ENCODE measurements around the gene RHBDD3.

RHBDD3 gene

GRCh38 chr22:29216011-29216872 is 51.5 kb downstream of the RHBDD3 start:
- in situ Hi-C loops (cut with MboI; ENCODE audit: low sequenced_read_pairs, unreplicated experiment), result no loop called here
- DNase-seq (ENCODE audit: low spot score), result peak; percentile 38
- no peak for TF ChIP-seq CTCF (IDR thresholded peaks at IDR 0.05; ENCODE audit: borderline replicate concordance, control extremely low read depth, extremely low read depth, insufficient read depth, missing control alignments)

DNA sequence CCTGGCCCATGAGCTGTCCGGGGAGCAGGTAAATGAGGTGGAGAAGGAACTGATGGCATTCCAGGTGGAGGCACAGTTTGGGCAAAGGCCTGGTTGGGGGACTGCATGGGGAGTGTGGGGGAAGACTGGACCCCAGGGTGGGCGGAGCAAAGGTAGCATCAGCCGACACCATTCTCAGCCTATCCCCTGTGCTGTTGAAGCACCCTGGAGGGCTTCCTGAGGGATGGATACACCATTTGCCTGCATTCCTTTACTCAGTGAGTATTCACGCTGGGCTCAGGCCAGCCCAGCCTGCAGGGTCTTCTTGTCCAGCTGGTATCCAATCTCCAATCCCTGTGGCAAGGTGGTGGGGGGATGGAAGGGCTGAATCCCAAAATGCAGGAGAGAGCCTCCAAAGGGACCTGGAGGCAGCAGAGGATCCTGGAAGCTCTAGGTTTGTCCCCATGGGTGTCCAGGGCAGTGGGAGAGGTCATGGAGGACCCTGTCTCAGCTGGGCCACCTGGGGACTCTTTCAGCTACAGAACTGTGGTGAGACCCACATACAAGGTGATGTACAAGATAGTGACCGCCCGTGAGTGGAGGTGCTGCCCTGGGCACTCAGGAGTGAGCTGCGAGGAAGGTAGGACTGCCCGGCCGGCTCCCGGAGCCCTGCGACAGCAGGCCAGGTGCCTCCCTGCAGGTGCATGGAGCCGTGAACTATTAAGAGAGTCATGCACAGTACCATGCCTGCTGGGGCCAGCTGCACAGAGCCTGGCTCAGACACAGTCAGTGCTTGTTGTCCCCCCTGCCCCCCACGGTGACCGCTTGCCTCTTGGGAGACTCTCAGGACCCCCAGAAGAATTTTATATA is 52.5 kb downstream of the RHBDD3 start:
- in situ Hi-C loops (cut with MboI; ENCODE audit: low sequenced_read_pairs, unreplicated experiment), result no loop called here
- no peak for TF ChIP-seq CTCF (IDR thresholded peaks at IDR 0.05; ENCODE audit: borderline replicate concordance, control extremely low read depth, extremely low read depth, insufficient read depth, missing control alignments)
- DNase-seq (ENCODE audit: low spot score), result no peak

- in situ Hi-C loops (cut with MboI; ENCODE audit: low sequenced_read_pairs, unreplicated experiment), result no loop called here
- no peak for DNase-seq (ENCODE audit: low spot score)
- no peak for TF ChIP-seq CTCF (IDR thresholded peaks at IDR 0.05; ENCODE audit: borderline replicate concordance, control extremely low read depth, extremely low read depth, insufficient read depth, missing control alignments)
Observed at GRCh38 chr22:29214232-29214631, 53.5 kb downstream of the RHBDD3 start.

DNA sequence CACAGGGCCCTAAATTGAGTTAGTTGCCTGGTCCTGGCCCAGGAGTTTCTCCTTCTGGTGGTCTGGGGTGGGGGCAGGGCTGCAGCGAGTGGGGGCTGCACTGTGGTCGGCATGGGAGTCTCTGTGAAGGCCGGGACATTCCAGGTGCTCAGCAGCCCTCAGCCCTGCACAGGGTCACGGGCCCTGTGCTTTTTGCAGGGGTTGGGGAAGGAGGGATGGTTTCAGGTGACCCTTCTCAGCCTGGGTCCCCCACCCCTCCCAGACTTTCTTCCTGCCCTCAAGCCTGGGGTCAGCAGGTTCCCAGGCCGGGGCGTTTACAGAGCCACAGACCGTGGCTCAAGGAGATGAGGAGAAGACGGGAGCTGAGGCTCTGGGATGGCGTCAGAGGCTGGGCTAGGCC is 54.3 kb downstream of the RHBDD3 start:
- in situ Hi-C loops (cut with MboI; ENCODE audit: low sequenced_read_pairs, unreplicated experiment), result no loop called here
- TF ChIP-seq CTCF (IDR thresholded peaks at IDR 0.05; ENCODE audit: borderline replicate concordance, control extremely low read depth, extremely low read depth, insufficient read depth, missing control alignments), result no peak
- no peak for DNase-seq (ENCODE audit: low spot score)

DNA sequence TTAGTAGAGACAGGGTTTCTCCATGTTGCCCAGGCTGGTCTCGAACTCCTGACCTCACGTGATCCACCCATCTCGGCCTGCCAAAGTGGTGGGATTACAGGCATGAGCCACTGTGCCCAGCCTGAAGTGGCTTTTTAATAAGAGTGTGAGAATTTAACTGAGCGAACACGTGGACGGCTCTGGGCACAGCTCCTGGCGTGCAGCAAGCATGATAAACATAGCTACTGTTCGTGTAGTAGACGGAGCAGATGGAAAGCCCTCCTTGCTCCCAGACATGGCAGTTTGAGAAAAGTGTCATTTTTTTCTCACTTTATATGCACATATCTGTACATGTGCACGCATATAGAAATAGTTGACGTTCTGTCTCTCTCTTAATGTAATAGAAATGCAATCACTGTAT is 55.0 kb downstream of the RHBDD3 start:
- in situ Hi-C loops (cut with MboI; ENCODE audit: low sequenced_read_pairs, unreplicated experiment), result no loop called here
- TF ChIP-seq CTCF (IDR thresholded peaks at IDR 0.05; ENCODE audit: borderline replicate concordance, control extremely low read depth, extremely low read depth, insufficient read depth, missing control alignments), result no peak
- no peak for DNase-seq (ENCODE audit: low spot score)

- TF ChIP-seq CTCF (IDR thresholded peaks at IDR 0.05; ENCODE audit: borderline replicate concordance, control extremely low read depth, extremely low read depth, insufficient read depth, missing control alignments), result no peak
- in situ Hi-C loops (cut with MboI; ENCODE audit: low sequenced_read_pairs, unreplicated experiment), result no loop called here
Observed at GRCh38 chr22:29211466-29211865, 56.3 kb downstream of the RHBDD3 start.

More at GRCh38 chr22:29211466-29211865, 56.3 kb downstream of the RHBDD3 start:
- no peak for DNase-seq (ENCODE audit: low spot score)

All from GM13976 (cell line).